Fibroblast of villous mesenchyme (primary cell): ENCODE data around the gene GDF7. TPM values are rescaled to one million over a fixed set of nuclear protein-coding genes. Genes with fewer than 3 reads are reported as not detected.

ENCODE experiments used
- DNase-seq: peaks from one replicate; pipeline ENCODE4 v3.0.0-alpha.2; 2010; ENCODE audit warnings: low read depth
- H3K4me3 ChIP-seq: 2 replicates; pipeline ENCODE4 v1.5.1; 2011; ENCODE audit warnings: low read depth, mild to moderate bottlenecking, low read length
- total RNA-seq: library from RNA; depleted of rRNA; stranded (reverse); fragments of >200 nt; gene quantifications from 2 replicates; pipeline ENCODE4 v1.2.3, GENCODE V29; 2012
- TF ChIP-seq, protein P1 (sequence below): IDR thresholded peaks from 2 replicates; pipeline ENCODE4 v1.5.1; 2012; ENCODE audit warnings: low read depth, mild to moderate bottlenecking, low read length; ENCODE audit not compliant: insufficient read depth

GDF7 gene
- total RNA-seq, 1 donor, result 12.1 TPM

DNA sequence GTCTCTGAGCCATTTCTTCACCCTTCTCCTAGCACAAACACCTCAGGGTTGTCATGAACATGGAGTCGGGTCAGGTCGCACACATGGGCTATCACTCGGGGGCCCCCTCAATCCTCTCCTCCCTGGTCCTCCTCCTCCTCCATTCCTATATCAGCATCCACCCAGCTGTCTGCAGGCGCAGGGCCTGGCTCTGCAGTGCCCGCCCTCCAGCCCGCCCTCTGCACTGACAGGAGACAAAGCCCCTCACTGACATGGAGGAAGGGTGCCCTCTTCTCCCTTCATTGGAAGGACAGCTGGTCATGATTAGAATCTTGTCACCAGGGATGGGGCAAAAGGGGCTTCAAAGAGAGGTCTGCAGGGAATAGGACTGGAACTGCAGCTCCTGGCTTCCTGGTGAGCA is 37.8 kb upstream of the GDF7 start:
- H3K4me3 ChIP-seq, result no peak overlapping the region
- DNase-seq, result no peak
- TF ChIP-seq, protein P1, sequence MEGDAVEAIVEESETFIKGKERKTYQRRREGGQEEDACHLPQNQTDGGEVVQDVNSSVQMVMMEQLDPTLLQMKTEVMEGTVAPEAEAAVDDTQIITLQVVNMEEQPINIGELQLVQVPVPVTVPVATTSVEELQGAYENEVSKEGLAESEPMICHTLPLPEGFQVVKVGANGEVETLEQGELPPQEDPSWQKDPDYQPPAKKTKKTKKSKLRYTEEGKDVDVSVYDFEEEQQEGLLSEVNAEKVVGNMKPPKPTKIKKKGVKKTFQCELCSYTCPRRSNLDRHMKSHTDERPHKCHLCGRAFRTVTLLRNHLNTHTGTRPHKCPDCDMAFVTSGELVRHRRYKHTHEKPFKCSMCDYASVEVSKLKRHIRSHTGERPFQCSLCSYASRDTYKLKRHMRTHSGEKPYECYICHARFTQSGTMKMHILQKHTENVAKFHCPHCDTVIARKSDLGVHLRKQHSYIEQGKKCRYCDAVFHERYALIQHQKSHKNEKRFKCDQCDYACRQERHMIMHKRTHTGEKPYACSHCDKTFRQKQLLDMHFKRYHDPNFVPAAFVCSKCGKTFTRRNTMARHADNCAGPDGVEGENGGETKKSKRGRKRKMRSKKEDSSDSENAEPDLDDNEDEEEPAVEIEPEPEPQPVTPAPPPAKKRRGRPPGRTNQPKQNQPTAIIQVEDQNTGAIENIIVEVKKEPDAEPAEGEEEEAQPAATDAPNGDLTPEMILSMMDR, result no peak

GRCh38 chr2:20629581-20630171 is 37.3 kb upstream of the GDF7 start:
- no peak for DNase-seq
- no peak overlapping the region for H3K4me3 ChIP-seq
- TF ChIP-seq, protein P1, result no peak

DNA sequence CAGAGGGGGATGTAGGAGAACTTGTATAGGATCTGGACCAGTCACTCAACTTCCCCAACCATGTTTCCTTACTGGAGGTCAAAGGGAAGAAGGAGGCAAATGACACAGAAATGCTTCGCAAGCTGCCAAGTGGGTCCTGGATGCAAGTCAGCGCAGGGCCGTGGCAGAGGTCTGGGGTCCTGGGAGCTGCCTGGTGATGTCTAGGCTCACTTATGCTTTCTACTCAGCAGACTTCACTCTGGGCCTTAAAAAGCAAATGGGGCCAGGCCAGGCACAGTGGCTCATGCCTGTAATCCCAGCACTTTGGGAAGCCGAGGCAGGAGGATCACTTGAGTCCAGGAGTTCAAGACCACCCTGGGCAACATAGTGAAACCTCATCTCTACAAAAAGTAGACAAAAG is 36.0 kb upstream of the GDF7 start:
- no peak overlapping the region for H3K4me3 ChIP-seq
- TF ChIP-seq, protein P1, result no peak
- DNase-seq, result no peak

DNA sequence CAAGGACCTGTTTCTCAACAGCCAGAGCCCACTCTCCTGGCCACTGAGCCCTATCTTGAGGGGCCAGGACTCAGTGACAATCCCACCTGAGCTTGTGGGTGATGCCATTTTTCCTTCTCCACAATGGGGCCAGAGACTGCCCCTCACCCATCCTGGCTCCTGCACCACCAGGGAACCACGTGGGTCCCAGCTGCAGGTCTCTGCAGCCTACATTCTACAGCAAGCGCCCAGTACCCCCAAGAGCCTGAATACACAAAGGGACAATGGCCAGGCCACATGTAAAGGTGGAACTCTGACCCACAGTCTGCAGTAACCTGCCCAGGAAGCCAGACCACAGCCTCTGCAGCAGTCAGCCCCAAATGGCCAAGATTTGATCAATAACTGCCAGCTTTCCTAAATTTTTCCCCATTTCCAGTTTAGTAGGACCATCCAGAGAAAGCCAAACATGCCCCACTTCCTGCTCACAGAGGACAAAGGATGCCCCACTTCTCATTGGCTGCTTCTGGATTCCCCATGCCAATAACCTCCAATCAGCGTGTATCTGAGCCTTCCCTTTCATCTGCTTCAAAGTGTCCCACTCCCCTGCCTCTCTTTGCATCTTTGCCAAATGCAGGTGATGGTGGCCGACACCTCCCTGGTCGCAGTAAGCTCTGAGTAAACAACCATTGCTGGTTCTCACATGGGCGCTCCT is 35.2 kb upstream of the GDF7 start:
- DNase-seq, result no peak
- TF ChIP-seq, protein P1, result no peak
- no peak overlapping the region for H3K4me3 ChIP-seq

DNA sequence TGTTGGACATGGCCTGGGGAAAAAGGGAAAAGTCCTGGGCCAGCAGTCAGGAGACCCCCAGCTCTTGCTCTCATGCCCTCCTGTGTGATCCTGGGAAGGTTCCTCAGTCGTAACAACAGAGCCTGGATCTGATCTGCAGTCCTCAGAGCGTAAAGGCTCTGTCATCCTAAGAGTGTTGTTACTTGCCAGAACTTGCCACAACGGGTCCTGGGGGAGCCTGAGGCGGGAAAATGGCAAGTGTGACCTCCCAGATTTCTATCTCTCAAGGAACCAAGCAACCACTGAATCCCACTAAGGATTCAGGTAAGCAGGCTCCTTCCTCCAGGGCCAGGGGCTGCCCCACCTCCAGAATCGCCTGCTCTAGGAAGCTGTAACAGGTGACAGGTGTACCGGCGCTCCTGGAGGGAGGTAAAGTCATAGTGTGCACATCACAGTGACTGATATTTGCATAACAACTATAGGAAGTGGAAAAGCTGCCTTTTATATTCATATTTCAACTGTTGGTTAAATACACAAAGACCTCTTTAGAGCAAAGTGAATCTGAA is 34.4 kb upstream of the GDF7 start:
- no peak for DNase-seq
- TF ChIP-seq, protein P1, result no peak
- no peak overlapping the region for H3K4me3 ChIP-seq

- H3K4me3 ChIP-seq, result no peak overlapping the region
- DNase-seq, result no peak
- TF ChIP-seq, protein P1, result no peak
Observed at GRCh38 chr2:20633001-20633400, 33.9 kb upstream of the GDF7 start.
